Heart left ventricle (tissue), 16 donors: ENCODE measurements around the gene BCL3. TPM values are rescaled to one million over a fixed set of nuclear protein-coding genes. Genes with fewer than 3 reads are reported as not detected.

Experiments used
- ATAC-seq, 4 donors: fragments of 200-7000 bp; cut with Tn5 transposase; one replicate each; pipeline ENCODE4 v1.9.1; 2020 to 2022; ENCODE audit warnings: moderate library complexity in 4 of 4, mild to moderate bottlenecking in 3 of 4, moderate number of reproducible peaks in 1 of 4
- DNase-seq, 5 donors: peaks; one replicate each; pipeline ENCODE4 v3.0.0-alpha.2; 2020
- H3K27ac ChIP-seq, 12 donors: fragments of 200-600 bp; sonication (generic) in 4 of 12; one replicate each; pipeline versions ENCODE4 v1.5.0 to v1.8.0; 2016 to 2022; ENCODE audit warnings: mild to moderate bottlenecking in 2 of 12
- H3K27me3 ChIP-seq, 9 donors: fragments of 200-600 bp; sonication (generic) in 2 of 9; one replicate each; pipeline versions ENCODE4 v1.5.1 to v1.8.0; 2016 to 2022; ENCODE audit warnings: mild to moderate bottlenecking in 3 of 9
- H3K36me3 ChIP-seq, 9 donors: fragments of 200-600 bp; sonication (generic) in 2 of 9; one replicate each; pipeline versions ENCODE4 v1.5.0 to v1.8.0; 2018 to 2022; ENCODE audit warnings: mild to moderate bottlenecking in 2 of 9
- H3K4me1 ChIP-seq, 12 donors: fragments of 200-600 bp; sonication (generic) in 4 of 12; one replicate each; pipeline versions ENCODE4 v1.5.0 to v1.8.0; 2016 to 2022; ENCODE audit warnings: mild to moderate bottlenecking in 3 of 12
- H3K4me3 ChIP-seq, 12 donors: fragments of 200-600 bp; sonication (generic) in 4 of 12; one replicate each; pipeline versions ENCODE4 v1.5.0 to v1.8.0; 2017 to 2022; ENCODE audit warnings: mild to moderate bottlenecking in 9 of 12, moderate library complexity in 4 of 12
- H3K9me3 ChIP-seq, 12 donors: fragments of 200-600 bp; sonication (generic) in 4 of 12; one replicate each; pipeline versions ENCODE4 v1.5.0 to v1.8.0; 2016 to 2022; ENCODE audit warnings: mild to moderate bottlenecking in 1 of 12
- CTCF ChIP-seq, 12 donors: fragments of 200-600 bp; sonication (generic) in 4 of 12; IDR thresholded peaks; one replicate each; pipeline versions ENCODE4 v1.5.0 to v1.8.0; 2018 to 2022; ENCODE audit warnings: antibody characterized with exemption in 12 of 12, mild to moderate bottlenecking in 5 of 12
- POLR2A ChIP-seq, 2 donors: fragments of 450-650 bp; IDR thresholded peaks; one replicate each; pipeline ENCODE4 v1.6.1; 2017; ENCODE audit warnings: antibody characterized with exemption in 2 of 2, mild to moderate bottlenecking in 2 of 2, moderate library complexity in 2 of 2
- WGBS, 4 donors: extraction: QIAGEN DNeasy Blood & Tissue Kit in 2 of 4; methylation state at CpG; one replicate each; pipeline versions ENCODE4 v1.1.5 to v1.1.7; 2013 to 2018; 5-methylcytosine and 5-hydroxymethylcytosine counted together
- intact Hi-C, 10 donors: fragments of 100-400 bp; cut with DNase I; formaldehyde crosslinking; loops; one replicate each; pipeline versions ENCODE4 v1.11.1 to v1.14.2; 2022
- polyA plus RNA-seq, 2 donors: library from polyadenylated mRNA; stranded (reverse); fragments of 200-250 nt; gene quantifications; one replicate each; pipeline ENCODE4 v1.2.3, GENCODE V29; 2013
- total RNA-seq, 9 donors: library from RNA; depleted of rRNA in 2 of 9; stranded (reverse); fragments of >200 nt in 2 of 9; fragmentation: NEBNext Ultra II Directional in 3 of 9; extraction: Animal tissue kit (Norgen Biotek cat#: 25700) in 3 of 9; gene quantifications; one replicate each; pipeline versions ENCODE4 v1.1.0 to v1.2.4, GENCODE V29; 2016 to 2023
- donor health status: ischemic (EF 13 %, LVEDD 7.1; RV severe dilation, severe dysfunction).
- donor health status: healthy with polysubstance abuse.
- donor health status: DM: no; HTN: yes; CAD: no.
- donor health status: DM: no; HTN: no; CAD: no.
- donor health status: ischemic (EF 25% LVEDD 6.9; RV normal size, moderate dysfunction).
- donor health status: ischemic (EF 25% LVEDD 5.7; RV mildly dilated, moderate dysfunction).
- donor health status: healthy.
- donor health status: DM: yes; HTN: yes; CAD: no.
- donor health status: ischemic (EF 35%, LVEDD 5.7; RV mildly dilated, moderate dysfunction).
- donor health status: nonischemic (EF 11% LVEDD 7.7; RV severe dilation, severe dysfunction).
- donor health status: DM: yes; HTN: yes; CAD: no.
- donor health status: PGD.
- donor health status: ischemic (EF 29% LVEDD 5.4; RV normal size, mild dysfunction).
- donor health status: nonischemic (EF 23%, LVEDD 6.1; RV moderate dilation, normal function).

BCL3 gene
- total and polyA plus RNA-seq, 11 donors, result 11.7 to 90.5 (median 18.9) TPM

- H3K36me3 ChIP-seq, result no peaks in the 10 kb centered on the region
- H3K9me3 ChIP-seq, result no peaks in the 10 kb centered on the region
- H3K4me1 ChIP-seq, result peaks cover 3 to 54% (median 23%) of the 10 kb centered on the region in 12 donors
- 11 to 21% (median 17%) methylated on average over 11 to 18 of the region's 18 CpGs for WGBS, 4 donors
- no peaks in the 10 kb centered on the region for H3K27me3 ChIP-seq
- peak overlapping the region in 2 of 12 donors; percentile 4 to 12 for H3K4me3 ChIP-seq
- ATAC-seq (peak in 3 of 4 donors; percentile 47 to 64 (median 53)), DNase-seq (peak in 1 of 5 donors; percentile 62)
- intact Hi-C loops, result loop anchor here in 7 of 10 donors (1.0 to 10.0 kb wide), 7 partner anchors 18 to 120 kb away; partner anchors contain the start of gene NECTIN2 (in 1 of the 7)
- H3K27ac ChIP-seq, result peak overlapping the region in 8 of 12 donors; percentile 5 to 62 (median 40)
- TF ChIP-seq POLR2A (IDR thresholded peaks at IDR 0.05), result no peak
- no peak for TF ChIP-seq CTCF (IDR thresholded peaks at IDR 0.05)
Observed at GRCh38 chr19:44725251-44725650, 23.3 kb upstream of the BCL3 start.

GRCh38 chr19:44725684-44726083 lies 22.8 kb upstream of the BCL3 start:
- H3K27me3 ChIP-seq, result no peaks in the 10 kb centered on the region
- TF ChIP-seq CTCF (IDR thresholded peaks at IDR 0.05), result no peak
- no peak for TF ChIP-seq POLR2A (IDR thresholded peaks at IDR 0.05)
- H3K27ac ChIP-seq, result peak overlapping the region in 7 of 12 donors; percentile 5 to 62 (median 41)
- H3K4me3 ChIP-seq, result no peak overlapping the region
- H3K36me3 ChIP-seq, result no peaks in the 10 kb centered on the region
- peaks cover 3 to 53% (median 23%) of the 10 kb centered on the region in 12 donors for H3K4me1 ChIP-seq
- WGBS, 4 donors, result 75 to 88% (median 84%) methylated on average over 5 of the region's 5 CpGs
- intact Hi-C loops, result loop anchor here in 7 of 10 donors (1.0 to 10.0 kb wide), 7 partner anchors 17 to 119 kb away; partner anchors contain the start of gene NECTIN2 (in 1 of the 7)
- peak in 1 of 5 donors; percentile 45 for DNase-seq
- H3K9me3 ChIP-seq, result no peaks in the 10 kb centered on the region
- ATAC-seq, result peak in 3 of 4 donors; percentile 6 to 25 (median 18)

- DNase-seq (no peak), ATAC-seq (no peak)
- intact Hi-C loops, result loop anchor here in 1 of 10 donors (10.0 kb wide), 1 partner anchor 118 kb away; the partner anchor contains the start of gene NECTIN2
- no peak overlapping the region for H3K27ac ChIP-seq
- no peak overlapping the region for H3K4me3 ChIP-seq
- no peaks in the 10 kb centered on the region for H3K36me3 ChIP-seq
- no peaks in the 10 kb centered on the region for H3K9me3 ChIP-seq
- peaks cover 3 to 45% (median 23%) of the 10 kb centered on the region in 12 donors for H3K4me1 ChIP-seq
- WGBS, 4 donors, result 95 to 97% (median 96%) methylated on average over 12 of the region's 12 CpGs
- H3K27me3 ChIP-seq, result no peaks in the 10 kb centered on the region
- TF ChIP-seq POLR2A (IDR thresholded peaks at IDR 0.05) (no peak), CTCF (IDR thresholded peaks at IDR 0.05) (no peak)
Observed at GRCh38 chr19:44726465-44726864, 22.0 kb upstream of the BCL3 start.

- TF ChIP-seq CTCF (IDR thresholded peaks at IDR 0.05) (no peak), POLR2A (IDR thresholded peaks at IDR 0.05) (no peak)
- no peaks in the 10 kb centered on the region for H3K36me3 ChIP-seq
- peaks cover 3 to 33% (median 20%) of the 10 kb centered on the region in 12 donors for H3K4me1 ChIP-seq
- no peaks in the 10 kb centered on the region for H3K9me3 ChIP-seq
- no peak overlapping the region for H3K4me3 ChIP-seq
- DNase-seq (no peak), ATAC-seq (no peak)
- no peak overlapping the region for H3K27ac ChIP-seq
- no peaks in the 10 kb centered on the region for H3K27me3 ChIP-seq
- WGBS, 4 donors, result 68 to 80% (median 76%) methylated on average over 6 of the region's 6 CpGs
- intact Hi-C loops, result loop anchor here in 1 of 10 donors (10.0 kb wide), 1 partner anchor 117 kb away; the partner anchor contains the start of gene NECTIN2
Observed at GRCh38 chr19:44728178-44728577, 20.3 kb upstream of the BCL3 start.
